ENCODE measurements around the gene LAMC2.

DNA sequence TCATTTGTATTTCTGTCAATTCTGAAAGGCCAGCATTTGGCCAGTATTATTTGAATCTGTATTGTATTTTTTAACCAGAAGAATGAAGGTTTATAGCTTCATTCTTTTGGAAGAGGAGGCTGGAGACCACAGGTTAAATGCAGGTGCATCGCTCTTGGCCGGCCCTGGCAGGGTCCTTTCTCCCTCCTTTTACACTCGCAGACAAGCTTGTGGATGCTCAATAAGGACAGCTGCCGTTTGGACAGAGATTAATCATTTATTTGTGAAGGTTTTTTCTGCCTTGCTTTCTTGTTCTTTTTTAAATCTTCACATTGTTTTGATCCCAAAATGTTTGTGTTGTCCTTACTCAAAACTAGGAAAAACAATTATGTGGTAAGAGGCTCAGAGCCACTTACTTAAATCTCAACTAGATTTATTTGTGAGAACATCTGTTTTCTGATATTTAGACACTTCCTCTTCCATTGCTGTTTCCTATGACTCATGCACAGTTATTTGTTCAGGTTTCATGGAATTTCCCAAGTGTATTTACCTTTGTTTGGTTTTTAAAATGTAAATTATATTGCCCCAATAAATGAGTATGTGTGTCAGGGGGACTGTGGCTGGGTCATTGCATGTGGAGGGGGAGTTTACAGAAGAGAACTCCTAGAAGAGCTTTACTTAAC lies 46.7 kb upstream of the LAMC2 start:
- TF ChIP-seq MAX (IDR thresholded peaks at IDR 0.05) (no peak), YY1 (IDR thresholded peaks at IDR 0.05; ENCODE audit: low read depth) (no peak), EP300 (IDR thresholded peaks at IDR 0.05; ENCODE audit: borderline replicate concordance) (no peak), NFIC (IDR thresholded peaks at IDR 0.05) (no peak), TAF1 (IDR thresholded peaks at IDR 0.05; ENCODE audit: low read depth) (no peak), EGR1 (IDR thresholded peaks at IDR 0.05) (no peak)
